Loucy (cell line): Measurements from ENCODE around the gene LOXHD1.

ENCODE experiments used
- H2AFZ ChIP-seq: fragments of 200-600 bp; sonication (generic); 2 replicates; pipeline ENCODE4 v1.6.0; 2016; ENCODE audit warnings: antibody characterized with exemption, mild to moderate bottlenecking, low read length, moderate library complexity
- H3F3A ChIP-seq: fragments of 200-600 bp; 2 replicates; pipeline ENCODE4 v1.6.0; 2016; ENCODE audit warnings: antibody characterized with exemption, low read depth, mild to moderate bottlenecking
- H3K27me3 ChIP-seq: fragments of 200-600 bp; sonication (generic); 2 replicates; pipeline ENCODE4 v1.6.1; 2014; ENCODE audit warnings: low read length, mild to moderate bottlenecking; ENCODE audit not compliant: insufficient read depth, poor library complexity, severe bottlenecking
- H3K36me3 ChIP-seq: fragments of 200-600 bp; sonication (generic); 2 replicates; pipeline ENCODE4 v1.6.1; 2016; ENCODE audit warnings: low read length; ENCODE audit not compliant: insufficient read depth
- H3K4me1 ChIP-seq: fragments of 200-600 bp; sonication (generic); 2 replicates; pipeline ENCODE4 v1.5.1; 2014; ENCODE audit warnings: low read length, mild to moderate bottlenecking; ENCODE audit not compliant: insufficient read depth, poor library complexity, severe bottlenecking
- H3K4me2 ChIP-seq: fragments of 200-600 bp; sonication (generic); 2 replicates; pipeline ENCODE4 v1.6.0; 2014; ENCODE audit warnings: antibody characterized with exemption, low read length, low read depth, mild to moderate bottlenecking; ENCODE audit not compliant: poor library complexity, severe bottlenecking
- H3K4me3 ChIP-seq: fragments of 200-600 bp; sonication (generic); 2 replicates; pipeline ENCODE4 v1.5.1; 2014; ENCODE audit warnings: low read length, mild to moderate bottlenecking, mixed read lengths; ENCODE audit not compliant: poor library complexity, severe bottlenecking
- H3K79me2 ChIP-seq: fragments of 200-600 bp; sonication (generic); 2 replicates; pipeline ENCODE4 v1.6.1; 2014; ENCODE audit warnings: low read length; ENCODE audit not compliant: insufficient read depth
- H3K9ac ChIP-seq: fragments of 200-600 bp; sonication (generic); 2 replicates; pipeline ENCODE4 v1.6.0; 2014; ENCODE audit warnings: mild to moderate bottlenecking, low read depth, low read length, moderate library complexity; ENCODE audit not compliant: poor library complexity, severe bottlenecking
- H3K9me2 ChIP-seq: fragments of 200-600 bp; sonication (generic); replicated peaks from 2 replicates; pipeline ENCODE4 v1.6.1; 2016; ENCODE audit warnings: low read depth, low read length, mixed read lengths
- H3K9me3 ChIP-seq: fragments of 200-600 bp; sonication (generic); 2 replicates; pipeline ENCODE4 v1.6.1; 2014; ENCODE audit warnings: mild to moderate bottlenecking, antibody characterized with exemption, low read length, low read depth; ENCODE audit not compliant: insufficient read depth
- H4K20me1 ChIP-seq: fragments of 200-600 bp; sonication (generic); 2 replicates; pipeline ENCODE4 v1.6.0; 2014; ENCODE audit warnings: antibody characterized with exemption, low read length, mild to moderate bottlenecking; ENCODE audit not compliant: insufficient read depth, poor library complexity, severe bottlenecking
- CTCF ChIP-seq: fragments of 200-600 bp; sonication (generic); conservative IDR thresholded peaks from 2 replicates; pipeline ENCODE4 v1.5.1; 2014; ENCODE audit warnings: mild to moderate bottlenecking, antibody characterized with exemption, low read length
- EZH2phosphoT487 ChIP-seq: fragments of 200-600 bp; IDR thresholded peaks from 2 replicates; pipeline ENCODE4 v1.6.1; 2018; ENCODE audit warnings: antibody characterized with exemption, mild to moderate bottlenecking, moderate library complexity, borderline replicate concordance

LOXHD1 gene

GRCh38 chr18:46429130-46429529 lies 227.9 kb downstream of the LOXHD1 start:
- Histone ChIP-seq H3K79me2 (no peaks in the 10 kb centered on the region), H4K20me1 (no peaks in the 10 kb centered on the region), H3K9ac (no peak overlapping the region), H3F3A (no peaks in the 10 kb centered on the region), H3K4me3 (no peak overlapping the region), H3K9me2 (no peaks in the 10 kb centered on the region), H2AFZ (no peak overlapping the region), H3K4me2 (no peak overlapping the region), H3K36me3 (no peaks in the 10 kb centered on the region), H3K27me3 (no peaks in the 10 kb centered on the region), H3K9me3 (no peaks in the 10 kb centered on the region), H3K4me1 (no peaks in the 10 kb centered on the region)
- TF ChIP-seq CTCF (no peak), EZH2phosphoT487 (no peak)

- H3K9ac ChIP-seq = no peak overlapping the region
- no peaks in the 10 kb centered on the region for H3K27me3 ChIP-seq
- H3K9me3 ChIP-seq = no peaks in the 10 kb centered on the region
- H3K9me2 ChIP-seq = no peaks in the 10 kb centered on the region
- TF ChIP-seq EZH2phosphoT487 (no peak), CTCF (no peak)
- no peak overlapping the region for H2AFZ ChIP-seq
- no peaks in the 10 kb centered on the region for H3K36me3 ChIP-seq
- H4K20me1 ChIP-seq = no peaks in the 10 kb centered on the region
- no peaks in the 10 kb centered on the region for H3K4me1 ChIP-seq
- no peaks in the 10 kb centered on the region for H3F3A ChIP-seq
- H3K4me2 ChIP-seq = no peak overlapping the region
- no peaks in the 10 kb centered on the region for H3K79me2 ChIP-seq
- H3K4me3 ChIP-seq = no peak overlapping the region
Observed at GRCh38 chr18:46428368-46428767, 228.7 kb downstream of the LOXHD1 start.

GRCh38 chr18:46427216-46427995 lies 229.6 kb downstream of the LOXHD1 start:
- Histone ChIP-seq H3K9me2 (no peaks in the 10 kb centered on the region), H3F3A (no peaks in the 10 kb centered on the region), H2AFZ (no peak overlapping the region), H3K4me1 (no peaks in the 10 kb centered on the region), H3K27me3 (no peaks in the 10 kb centered on the region), H3K36me3 (no peaks in the 10 kb centered on the region), H4K20me1 (no peaks in the 10 kb centered on the region), H3K79me2 (no peaks in the 10 kb centered on the region), H3K9ac (no peak overlapping the region), H3K4me3 (no peak overlapping the region), H3K9me3 (no peaks in the 10 kb centered on the region), H3K4me2 (no peak overlapping the region)
- TF ChIP-seq EZH2phosphoT487 = no peak
- no peak for TF ChIP-seq CTCF
